Measurements from ENCODE around the gene IYD.

Gene IYD

GRCh38 chr6:150394899-150395295 lies 26.1 kb downstream of the IYD start:
- no peak for DNase-seq (ENCODE audit: low read depth)

- DNase-seq (ENCODE audit: low read depth) = no peak
Measured at GRCh38 chr6:150395388-150396009, 26.7 kb downstream of the IYD start.

DNA sequence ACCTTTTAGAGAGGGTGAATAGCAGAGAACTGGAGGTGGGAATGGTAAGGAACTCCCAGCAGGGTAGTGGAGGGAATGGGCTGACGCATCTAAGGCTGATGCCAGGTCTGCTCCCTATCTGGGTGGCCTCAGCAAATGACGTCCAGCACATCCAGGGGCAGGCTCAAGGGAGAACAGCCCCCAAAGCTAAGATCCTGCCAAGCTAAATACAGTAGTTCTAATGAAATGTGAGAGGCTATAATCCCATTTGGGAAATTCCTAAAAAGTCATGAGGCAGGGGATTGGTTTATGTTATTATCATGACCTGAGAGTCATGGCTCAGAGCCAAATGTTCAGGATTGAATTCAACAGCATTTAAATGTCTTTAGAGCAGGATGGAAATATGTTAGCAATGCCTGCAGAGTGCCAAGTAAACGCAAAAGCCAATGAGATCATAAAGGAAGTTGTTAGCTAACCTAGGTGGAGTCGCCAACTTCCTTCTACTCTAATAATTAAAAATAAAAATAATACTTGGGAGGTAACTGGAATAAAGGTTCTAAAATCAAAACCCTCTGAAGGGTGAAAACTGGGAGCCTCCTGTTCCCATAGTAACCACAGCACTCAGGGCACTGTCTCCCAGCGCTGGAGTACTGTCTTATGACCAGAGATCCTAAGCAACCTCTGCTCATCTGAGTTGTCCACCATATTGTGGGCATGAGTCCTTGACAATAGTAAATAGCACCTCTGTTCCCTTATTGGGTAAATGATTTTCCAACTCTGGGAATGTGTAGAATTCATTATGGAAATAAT lies 34.8 kb downstream of the IYD start:
- DNase-seq (ENCODE audit: low read depth) = no peak

DNA sequence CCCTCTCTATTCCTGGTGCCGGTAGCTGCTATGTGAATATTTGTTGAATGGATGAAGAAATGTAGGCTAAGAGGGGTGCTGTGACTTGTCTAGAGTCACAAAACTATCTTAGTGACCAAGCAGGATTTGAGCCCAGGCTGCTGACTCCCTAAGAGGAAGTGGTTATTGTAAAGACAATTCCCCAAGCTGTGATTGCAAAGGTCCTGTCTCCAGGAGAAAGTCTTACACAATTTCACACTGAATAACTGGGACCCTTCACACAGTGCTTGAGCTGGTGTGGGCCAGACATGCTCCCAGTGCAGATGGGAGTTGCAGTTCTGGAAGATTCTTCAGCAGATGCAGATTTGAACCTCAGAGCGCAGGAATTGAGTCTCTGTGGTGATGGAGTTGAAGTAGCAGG lies 38.1 kb downstream of the IYD start:
- DNase-seq (ENCODE audit: low read depth) = no peak

- DNase-seq (ENCODE audit: low read depth) = no peak
Measured at GRCh38 chr6:150408842-150409241, 40.0 kb downstream of the IYD start.

GRCh38 chr6:150409576-150410066 lies 40.8 kb downstream of the IYD start:
- DNase-seq (ENCODE audit: low read depth) = no peak

DNA sequence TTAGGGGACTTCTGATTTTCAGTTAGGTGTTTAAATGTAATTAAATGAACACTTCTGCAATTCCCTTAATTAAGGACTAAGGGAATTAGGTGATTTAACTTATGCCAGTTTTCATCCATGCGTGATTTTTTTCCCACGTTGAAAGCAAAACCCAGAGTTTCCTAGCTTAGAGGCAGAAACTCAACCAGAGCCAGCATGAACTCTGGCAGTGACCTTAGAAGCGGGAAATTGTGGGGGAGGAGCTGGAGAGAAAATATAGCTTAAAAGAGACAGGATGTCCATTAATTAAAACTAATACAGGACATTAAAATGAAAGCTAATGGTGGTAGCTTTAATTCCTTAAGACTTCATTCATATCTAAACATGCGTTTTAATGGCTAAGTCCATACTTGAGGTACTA lies 41.6 kb downstream of the IYD start:
- no peak for DNase-seq (ENCODE audit: low read depth)

DNA sequence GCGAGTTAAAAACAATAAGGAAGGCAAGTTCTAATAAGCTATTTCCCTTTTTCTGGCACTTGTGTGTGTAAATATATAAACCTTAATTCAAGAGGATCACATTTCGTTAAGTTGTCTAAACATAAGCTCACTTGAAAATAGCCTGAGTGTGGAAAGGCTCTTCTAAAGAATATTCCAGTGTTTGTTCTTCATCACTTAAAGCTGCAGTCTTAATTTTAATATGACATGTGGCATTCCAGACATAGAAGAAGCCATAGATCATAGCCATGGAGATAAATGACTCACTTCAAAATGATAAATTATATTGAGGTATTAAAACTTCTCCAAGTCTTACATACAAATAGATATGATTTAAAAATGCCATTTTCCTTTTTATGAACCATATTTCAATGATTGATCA lies 42.1 kb downstream of the IYD start:
- no peak for DNase-seq (ENCODE audit: low read depth)

DNA sequence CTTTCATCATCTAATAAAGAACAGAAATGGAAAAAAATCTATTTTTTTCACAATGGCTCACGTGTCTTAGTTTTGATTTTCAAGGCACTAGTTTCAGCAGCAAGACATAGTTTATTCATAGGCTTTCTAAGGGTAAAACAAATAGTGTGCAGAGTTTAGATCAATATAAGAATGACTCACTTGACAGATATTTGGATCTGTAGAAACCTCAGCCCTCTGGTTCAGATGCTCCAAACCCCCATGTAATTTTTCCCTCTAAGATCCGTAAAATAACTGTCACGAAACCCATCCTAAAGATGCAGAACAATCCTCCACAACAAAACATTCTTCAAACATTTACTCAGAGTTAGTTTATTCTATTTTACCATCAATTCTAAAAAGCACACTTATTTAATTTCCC lies 43.4 kb downstream of the IYD start:
- DNase-seq (ENCODE audit: low read depth) = no peak

DNA sequence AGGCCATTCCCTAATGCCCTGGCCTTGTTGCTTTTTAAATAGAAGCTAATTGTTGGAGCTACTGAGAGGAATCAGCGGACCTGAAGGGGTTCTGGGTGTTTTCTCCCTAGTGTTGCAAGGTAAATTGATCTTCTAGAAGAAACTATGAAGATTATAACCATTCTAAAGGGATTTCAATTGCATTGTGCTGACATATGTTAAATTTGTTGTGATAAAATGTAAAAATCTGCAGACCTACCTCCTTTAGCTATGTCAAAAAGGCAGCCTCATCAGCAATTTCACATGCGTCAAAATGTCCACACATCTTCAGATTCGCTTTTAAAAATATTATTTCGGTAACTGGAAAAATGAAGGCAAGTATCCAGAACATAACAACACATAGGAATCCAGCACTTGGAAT lies 44.4 kb downstream of the IYD start:
- DNase-seq (ENCODE audit: low read depth) = no peak

DNA sequence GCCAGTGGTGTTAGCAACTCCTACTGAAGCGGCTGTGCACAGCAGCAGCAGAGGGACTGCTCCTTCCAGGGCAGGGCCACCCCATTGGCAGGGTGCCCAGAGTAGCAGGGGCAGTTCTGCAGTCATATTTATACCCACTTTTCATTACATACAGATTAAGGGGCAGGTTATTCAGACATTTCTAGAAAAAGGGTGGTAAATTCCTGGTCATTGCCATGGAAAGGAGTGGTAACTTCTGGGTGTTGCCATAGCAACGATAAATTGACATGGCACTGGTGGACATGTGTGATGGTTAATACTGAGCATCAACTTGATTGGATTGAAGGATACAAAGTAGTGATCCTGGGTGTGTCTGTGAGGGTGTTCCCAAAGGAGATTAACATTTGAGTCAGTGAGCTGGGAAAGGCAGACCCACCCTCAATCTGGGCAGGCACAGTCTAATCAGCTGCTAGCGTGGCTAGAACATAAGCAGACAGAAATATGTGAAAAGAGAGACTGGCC lies 45.0 kb downstream of the IYD start:
- no peak for DNase-seq (ENCODE audit: low read depth)

DNA sequence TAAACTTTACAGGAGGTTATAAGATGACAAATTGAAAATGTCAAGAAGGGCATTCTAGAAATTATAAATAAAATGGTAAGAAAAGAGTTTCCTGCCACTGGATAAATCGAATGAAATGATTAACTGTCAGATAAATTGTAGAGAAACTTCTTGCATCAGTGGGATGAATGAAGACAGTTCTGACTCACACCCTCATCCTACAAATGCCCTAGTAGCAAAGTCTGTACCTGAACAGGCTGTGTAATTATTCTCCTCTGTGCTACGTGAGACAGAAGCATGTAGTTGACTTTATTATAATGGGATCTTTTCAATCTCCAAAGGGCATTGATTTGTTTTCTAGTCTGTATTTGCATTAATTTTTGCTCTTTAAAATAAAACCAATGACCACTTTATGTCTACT lies 47.3 kb downstream of the IYD start:
- no peak for DNase-seq (ENCODE audit: low read depth)

DNA sequence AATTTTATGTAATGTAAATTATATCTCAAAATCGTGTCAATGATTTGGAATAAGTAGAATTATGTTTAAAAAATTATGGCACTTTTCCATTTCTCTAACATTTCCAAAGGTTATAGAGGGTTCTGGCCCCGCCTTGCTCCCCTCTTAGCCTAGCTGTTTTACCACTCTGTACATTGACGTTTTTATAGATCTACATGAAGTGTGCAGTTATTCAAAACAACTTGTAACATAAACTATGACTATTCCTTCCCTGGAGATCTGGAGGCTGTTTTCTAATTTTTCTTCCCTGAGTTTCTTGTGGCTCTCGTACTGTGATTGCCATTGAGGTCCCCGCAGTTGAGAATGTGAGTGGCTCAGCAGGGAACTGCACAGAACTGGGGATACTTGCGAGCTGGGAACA lies 48.4 kb downstream of the IYD start:
- no peak for DNase-seq (ENCODE audit: low read depth)

DNA sequence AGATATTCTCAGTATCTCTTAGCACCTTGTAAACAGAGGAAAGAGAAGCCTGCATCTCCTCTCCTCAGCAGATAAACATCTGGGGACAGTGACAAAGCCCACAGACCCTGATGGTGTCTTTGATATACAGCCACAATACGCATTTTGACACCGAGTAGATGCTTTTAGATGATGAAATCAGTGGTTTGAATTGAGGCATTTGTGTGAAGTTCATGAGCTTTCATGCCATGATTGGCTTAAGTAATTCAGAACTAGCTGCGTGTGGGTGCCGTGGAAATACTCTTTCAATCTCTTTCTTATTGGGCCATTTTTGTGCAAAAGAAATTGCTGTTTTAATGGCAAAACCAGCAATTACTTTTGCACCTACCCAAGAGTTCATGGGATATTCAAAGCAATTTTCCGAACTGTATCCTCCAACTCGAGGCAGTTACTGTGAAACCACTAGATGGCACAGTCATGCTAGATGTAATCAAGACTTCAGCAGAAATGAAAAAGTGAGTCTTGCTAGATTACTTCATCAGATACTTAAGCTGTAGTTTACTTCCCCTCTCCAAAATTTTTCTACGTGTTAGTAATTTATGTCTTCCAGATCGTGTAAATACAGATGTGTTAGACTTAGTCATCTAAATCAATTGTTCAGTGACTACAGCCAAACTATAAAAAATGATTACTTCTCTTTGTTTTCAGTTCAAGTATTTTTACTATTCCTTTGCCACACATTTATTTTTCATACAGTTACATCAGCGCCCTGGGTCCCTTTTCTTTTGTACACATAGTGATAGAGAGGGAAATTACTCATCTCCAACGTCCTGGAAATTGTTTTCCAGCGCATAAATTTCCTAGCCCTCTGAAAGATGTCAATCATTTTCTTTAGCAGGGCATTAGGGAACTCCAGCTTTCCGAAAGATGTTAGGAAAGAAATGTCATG lies 49.4 kb downstream of the IYD start:
- peak; percentile 8 for DNase-seq (ENCODE audit: low read depth)

DNA sequence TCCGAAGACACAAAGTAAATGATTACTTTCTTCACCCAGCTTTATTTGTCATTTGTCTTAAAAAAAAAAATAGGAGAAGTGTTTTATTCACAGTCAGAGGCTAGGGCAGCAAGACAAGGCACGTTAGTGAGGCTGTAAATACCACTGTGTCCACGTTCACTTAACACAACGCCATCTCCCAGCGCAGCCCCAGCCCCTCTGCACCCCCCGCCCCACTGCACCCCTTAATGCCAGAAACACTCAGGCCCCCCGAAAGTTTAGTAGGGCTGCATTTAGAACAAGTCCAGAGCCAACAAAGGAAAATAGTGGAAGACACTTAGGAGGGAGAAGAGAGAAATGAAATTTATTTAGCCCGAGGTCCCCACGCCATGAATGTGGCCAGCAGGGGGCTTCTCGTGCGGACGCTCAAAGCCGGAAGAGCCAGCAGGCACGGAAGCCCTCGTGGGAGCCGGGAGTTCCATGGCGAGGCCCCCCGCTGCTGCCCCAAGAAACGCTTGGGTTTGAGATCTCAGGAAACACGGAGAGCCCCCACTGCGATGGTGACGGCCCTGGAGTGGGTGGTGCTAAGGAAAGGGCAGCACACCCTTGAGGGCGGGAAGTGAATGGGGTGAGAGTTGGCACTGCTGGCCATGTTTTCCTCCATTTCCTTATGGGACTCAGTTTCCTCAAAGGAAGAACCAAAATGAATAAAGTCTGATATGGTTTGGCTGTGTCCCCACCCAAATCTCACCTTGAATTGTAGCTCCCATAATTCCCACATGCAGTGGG lies 50.2 kb downstream of the IYD start:
- peak; percentile 34 for DNase-seq (ENCODE audit: low read depth)

- no peak for DNase-seq (ENCODE audit: low read depth)
Measured at GRCh38 chr6:150420428-150420827, 51.6 kb downstream of the IYD start.

DNA sequence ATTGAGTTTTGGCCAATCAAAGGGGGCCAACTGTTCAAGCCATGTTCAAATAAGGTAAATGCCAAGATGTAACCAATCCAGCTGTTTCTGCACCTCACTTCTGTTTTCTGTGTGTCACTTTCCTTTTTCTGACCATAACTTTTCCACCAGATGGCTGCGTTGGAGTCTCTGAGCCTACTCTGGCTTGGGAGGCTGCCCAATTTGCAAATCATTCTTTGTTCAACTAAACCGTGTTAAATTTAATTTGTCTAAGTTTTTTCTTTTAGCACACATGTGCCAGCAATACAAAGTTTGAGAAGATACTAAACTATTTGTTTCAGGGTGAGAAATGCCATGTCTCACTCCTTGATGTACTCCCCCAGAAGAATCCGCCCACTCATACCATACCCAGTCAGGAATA lies 52.1 kb downstream of the IYD start:
- no peak for DNase-seq (ENCODE audit: low read depth)

- DNase-seq (ENCODE audit: low read depth) = no peak
Measured at GRCh38 chr6:150425508-150425907, 56.7 kb downstream of the IYD start.

DNA sequence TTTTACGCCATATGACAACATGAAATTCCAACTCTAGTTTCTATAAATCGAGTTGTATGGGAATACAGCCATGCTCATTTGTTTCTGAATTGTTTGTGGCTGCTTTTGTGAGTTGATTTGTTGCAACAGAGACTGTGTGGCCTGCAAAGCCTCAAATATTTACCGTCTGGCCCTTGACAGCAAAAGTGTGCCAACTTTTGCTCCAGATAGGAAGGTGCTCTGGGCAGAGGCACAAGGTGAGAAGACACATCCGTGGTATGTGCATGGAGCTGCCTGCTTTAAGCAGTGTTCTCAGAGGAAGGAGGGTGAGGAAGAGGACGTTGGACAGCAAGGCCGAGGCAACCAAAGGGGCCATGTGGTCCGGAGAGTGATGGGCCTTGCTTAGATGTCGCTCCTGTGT lies 57.4 kb downstream of the IYD start:
- no peak for DNase-seq (ENCODE audit: low read depth)

DNA sequence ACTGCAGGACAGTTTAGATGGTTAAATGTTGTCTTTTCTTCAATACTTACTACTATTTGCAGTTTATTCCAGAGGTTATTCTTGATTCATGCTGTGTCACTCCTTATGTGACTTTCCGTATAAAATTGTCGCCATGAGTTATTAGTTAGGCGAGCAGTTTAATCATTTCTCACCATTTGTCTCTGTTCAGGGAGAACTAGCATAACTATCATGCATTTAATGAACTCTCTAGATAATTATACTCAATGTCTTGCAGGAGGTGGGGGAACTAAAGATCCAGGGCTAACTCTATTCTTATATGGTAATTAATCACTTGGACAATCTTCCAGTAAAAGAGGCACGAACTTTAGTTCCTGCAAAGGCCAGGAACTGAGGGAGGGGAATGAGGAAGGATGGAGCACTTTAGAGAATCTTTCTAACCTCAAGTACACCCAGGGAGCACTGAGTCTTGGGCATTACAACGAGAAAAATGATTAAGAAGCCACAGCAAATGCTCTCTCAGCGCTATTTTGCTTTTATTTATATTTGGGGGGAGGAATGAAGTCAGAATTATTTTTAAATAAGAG lies 58.3 kb downstream of the IYD start:
- DNase-seq (ENCODE audit: low read depth) = no peak

DNA sequence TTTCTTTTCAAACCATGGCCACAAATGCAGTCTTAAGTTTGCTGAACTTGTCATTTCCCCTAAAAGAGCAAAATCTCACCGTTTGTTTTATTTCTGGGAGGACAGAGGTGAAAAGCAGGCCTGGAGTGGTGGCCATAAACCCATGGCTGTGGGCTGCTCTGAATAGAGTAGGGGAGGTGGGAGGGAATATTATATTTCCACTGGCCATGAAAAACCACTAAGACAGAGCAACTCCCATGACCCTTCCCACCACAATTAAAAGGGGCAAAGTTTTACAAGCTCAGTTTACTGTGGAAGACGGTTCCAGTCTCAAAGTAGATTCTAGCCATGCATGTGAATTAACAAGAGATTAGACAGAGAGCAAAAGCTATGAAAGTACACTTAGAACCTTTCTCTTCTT lies 59.0 kb downstream of the IYD start:
- no peak for DNase-seq (ENCODE audit: low read depth)

Data from activated T-cell treated with anti-CD3 and anti-CD28 coated beads for 48 hours (primary cell).